Fibroblast of the aortic adventitia (primary cell): ENCODE results near the gene DCUN1D1. TPM values are rescaled to one million over a fixed set of nuclear protein-coding genes. Genes with fewer than 3 reads are reported as not detected.

Experiments
- DNase-seq: peaks from one replicate; pipeline ENCODE4 v3.0.0-alpha.2; 2010; ENCODE audit warnings: low read depth
- H3K4me3 ChIP-seq: 2 replicates; pipeline ENCODE4 v1.5.1; 2011; ENCODE audit warnings: low read depth, mild to moderate bottlenecking, control low read depth, low read length, moderate library complexity
- total RNA-seq: library from RNA; depleted of rRNA; stranded (reverse); fragments of >200 nt; gene quantifications from 2 replicates; pipeline ENCODE4 v1.2.3, GENCODE V29; 2012; ENCODE audit warnings: low replicate concordance
- TF ChIP-seq, protein P1 (sequence below): IDR thresholded peaks from 2 replicates; pipeline ENCODE4 v1.5.1; 2011; ENCODE audit warnings: mild to moderate bottlenecking, low read length, control low read depth, inconsistent platforms; ENCODE audit not compliant: insufficient read depth

DCUN1D1 gene
- 33.8 and 49.5 TPM in 2 replicates for total RNA-seq

DNA sequence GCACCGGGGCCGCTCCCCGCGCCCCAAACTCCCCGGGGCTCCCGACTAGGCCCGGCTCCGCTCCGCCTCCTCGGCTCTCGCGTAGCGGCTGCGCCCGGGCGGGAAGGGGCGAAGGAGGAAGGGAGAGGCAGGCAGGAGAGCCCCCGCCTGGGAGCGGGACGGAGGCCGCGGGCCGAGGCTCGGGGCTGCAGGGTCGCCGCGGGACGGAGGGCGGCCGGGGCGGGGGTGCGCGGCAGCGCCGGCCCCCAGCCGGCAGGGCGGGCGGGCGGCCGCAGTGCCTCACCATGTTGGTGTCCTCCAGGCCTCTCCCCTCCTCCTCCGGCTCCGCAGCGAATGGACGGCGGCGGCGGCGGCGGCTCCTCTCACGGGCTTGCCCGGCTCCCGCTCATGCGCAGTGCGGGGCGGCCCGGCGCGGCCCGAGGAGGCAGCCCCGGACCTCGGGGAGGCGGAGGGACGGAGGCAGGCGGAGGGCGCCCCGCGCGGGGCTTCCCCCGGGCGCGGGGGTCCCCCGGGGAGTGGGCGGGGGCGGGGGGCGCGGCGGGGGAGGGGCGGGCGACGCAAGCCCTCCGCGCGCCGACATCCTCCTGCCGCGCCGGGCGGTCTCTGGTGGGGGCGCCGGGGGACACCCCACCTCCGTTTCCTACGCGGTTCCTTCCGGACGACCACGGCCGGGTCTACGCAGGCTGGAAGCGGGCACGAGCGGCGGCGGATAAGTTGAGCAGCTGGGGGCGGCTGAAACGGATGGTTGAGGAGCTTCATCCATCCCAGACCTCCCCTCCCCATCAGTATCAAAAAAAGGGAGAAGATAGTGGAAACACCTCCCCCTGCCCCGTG, at the start of gene DCUN1D1:
Gene DCUN1D1 (minus strand): TSS at position 335 of the 834 bp plus-strand sequence. CDS start 49 bp downstream, at position 286.
- H3K4me3 ChIP-seq: peak within 1 kb of the TSS; percentile 79

DNA sequence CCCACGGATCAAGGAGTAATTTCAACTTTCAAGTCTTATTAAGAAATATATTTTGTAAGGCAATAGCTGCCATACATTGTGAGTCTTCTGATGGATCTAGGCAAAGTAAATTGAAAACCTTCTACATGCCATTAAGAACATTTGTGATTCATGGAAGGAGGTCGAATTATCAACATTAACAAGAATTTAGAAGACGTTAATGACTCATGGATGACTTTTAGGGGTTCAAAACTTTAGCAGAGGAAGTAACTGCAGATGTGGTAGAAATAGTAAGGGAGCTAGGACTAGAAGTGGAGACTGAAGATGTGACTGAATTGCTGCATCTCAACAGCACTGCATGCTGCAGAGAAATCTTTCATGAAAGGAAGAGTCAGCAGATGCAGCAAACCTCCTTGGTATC, 48.1 kb upstream of the DCUN1D1 start:
- no peak for DNase-seq
- H3K4me3 ChIP-seq: no peak overlapping the region
- TF ChIP-seq, protein P1, sequence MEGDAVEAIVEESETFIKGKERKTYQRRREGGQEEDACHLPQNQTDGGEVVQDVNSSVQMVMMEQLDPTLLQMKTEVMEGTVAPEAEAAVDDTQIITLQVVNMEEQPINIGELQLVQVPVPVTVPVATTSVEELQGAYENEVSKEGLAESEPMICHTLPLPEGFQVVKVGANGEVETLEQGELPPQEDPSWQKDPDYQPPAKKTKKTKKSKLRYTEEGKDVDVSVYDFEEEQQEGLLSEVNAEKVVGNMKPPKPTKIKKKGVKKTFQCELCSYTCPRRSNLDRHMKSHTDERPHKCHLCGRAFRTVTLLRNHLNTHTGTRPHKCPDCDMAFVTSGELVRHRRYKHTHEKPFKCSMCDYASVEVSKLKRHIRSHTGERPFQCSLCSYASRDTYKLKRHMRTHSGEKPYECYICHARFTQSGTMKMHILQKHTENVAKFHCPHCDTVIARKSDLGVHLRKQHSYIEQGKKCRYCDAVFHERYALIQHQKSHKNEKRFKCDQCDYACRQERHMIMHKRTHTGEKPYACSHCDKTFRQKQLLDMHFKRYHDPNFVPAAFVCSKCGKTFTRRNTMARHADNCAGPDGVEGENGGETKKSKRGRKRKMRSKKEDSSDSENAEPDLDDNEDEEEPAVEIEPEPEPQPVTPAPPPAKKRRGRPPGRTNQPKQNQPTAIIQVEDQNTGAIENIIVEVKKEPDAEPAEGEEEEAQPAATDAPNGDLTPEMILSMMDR: no peak

More for the DNA sequence above, at the start of gene DCUN1D1:
- TF ChIP-seq, protein P1: no peak
- DNase-seq: peak; percentile 70

DNA sequence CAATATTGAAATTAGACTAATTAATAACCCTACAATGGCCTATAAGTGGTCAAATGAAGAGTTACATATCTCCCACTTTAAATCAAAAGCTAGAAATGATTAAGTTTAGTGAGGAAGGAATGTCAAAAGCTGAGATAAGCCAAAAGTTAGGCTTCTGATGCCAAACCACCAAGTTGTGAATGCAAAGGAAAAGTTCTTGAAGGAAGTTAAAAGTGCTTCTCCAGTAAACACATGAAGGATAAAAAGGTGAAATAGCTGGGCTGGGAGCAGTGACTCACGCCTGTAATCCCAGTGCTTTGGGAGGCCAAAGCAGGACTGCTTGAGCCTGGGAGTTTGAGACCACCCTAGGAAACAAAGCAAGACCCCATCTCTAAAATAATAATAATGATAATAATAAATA, 46.9 kb upstream of the DCUN1D1 start:
- H3K4me3 ChIP-seq: no peak overlapping the region
- TF ChIP-seq, protein P1: no peak
- peak; percentile 19 for DNase-seq

DNA sequence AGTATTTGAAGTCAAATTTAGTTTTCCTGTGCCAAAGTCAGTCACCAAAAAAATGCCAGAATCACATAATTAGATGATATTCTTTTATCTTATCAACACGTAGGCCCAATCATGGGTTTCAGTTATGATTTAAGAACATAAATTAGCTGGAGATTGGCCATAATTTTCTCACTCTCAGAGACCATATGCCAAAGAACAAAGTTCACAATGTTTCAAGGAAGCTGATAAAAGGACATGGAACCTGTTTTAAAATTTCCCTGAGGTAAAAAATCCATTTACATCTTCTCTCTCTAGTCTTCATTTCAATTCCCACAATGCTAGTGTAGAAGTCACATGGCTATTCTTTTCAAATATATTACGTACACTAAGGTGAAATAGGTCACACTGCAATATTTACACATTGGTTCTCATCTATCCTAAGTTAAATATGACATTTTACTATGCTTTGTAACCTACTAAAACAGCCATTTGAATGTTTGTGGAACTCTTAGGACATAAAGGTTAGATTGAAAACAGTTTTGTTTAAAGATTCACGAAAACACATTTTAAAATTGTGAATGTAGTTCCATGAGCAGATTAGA, 42.7 kb upstream of the DCUN1D1 start:
- TF ChIP-seq, protein P1: no peak

DNA sequence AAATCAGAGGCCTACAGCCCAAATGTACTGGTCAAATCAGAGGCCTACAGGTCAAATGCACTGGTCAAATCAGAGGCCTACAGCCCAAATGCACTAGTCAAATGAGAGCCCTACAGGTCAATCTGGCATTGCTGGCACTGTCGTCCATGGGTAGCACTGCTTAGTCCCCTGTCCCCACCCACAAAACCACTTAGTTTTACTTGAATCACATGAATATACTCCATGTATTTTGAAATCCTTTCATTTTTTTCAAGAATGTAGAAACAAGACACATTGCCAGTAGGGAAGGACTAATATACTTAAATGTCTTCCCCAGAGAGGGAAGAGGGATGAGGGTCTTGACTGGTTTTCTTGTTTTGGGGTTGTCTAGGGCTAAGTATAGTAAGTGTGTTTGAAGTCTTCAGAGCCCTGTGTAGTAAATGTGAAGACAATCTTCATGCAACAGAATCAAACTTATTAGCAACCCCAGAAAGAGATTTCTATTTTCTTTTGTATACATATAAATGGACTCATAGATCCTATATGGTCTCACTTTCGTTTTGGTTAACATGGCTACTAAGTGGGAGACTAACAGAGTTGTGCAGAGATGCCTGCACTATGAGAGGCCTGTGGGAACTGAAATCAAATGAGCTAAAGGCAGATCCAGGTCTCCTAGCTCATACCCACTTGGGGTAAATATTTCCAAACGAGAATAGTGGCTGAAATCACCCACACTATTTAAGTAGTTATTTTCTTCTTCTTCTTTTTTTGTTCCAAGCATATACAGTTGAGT, 38.3 kb upstream of the DCUN1D1 start:
- H3K4me3 ChIP-seq: no peak overlapping the region
- DNase-seq: no peak
- TF ChIP-seq, protein P1: no peak

More for the DNA sequence above, 42.7 kb upstream of the DCUN1D1 start:
- DNase-seq: no peak
- H3K4me3 ChIP-seq: no peak overlapping the region

DNA sequence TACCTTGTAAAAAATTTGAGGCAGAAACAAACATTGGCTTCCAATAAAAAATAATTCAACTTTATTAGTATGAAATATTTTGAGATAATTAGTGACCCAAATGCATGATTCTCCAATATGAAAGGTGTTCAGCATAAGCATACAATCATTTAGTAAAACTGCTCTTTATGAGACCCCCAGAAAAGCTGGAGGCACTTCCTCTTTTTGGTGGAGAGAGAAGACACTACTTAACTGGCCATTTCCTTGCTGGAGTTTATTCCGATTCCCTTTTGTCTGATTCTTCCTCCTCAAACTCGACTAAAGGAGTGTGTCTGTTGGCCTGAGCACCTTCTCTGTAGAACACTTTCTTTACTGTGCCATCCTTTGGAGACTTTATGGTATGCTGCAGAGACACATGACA, 34.8 kb upstream of the DCUN1D1 start:
- no peak for DNase-seq
- TF ChIP-seq, protein P1: no peak
- no peak overlapping the region for H3K4me3 ChIP-seq
